Sigmoid colon (tissue), 7 donors: Measurements from ENCODE around the gene CIITA. TPM values are rescaled to one million over a fixed set of nuclear protein-coding genes. Genes with fewer than 3 reads are reported as not detected.
A peak's percentile ranks its signal among the peaks of the same experiment; 100 is the strongest.

ENCODE experiments used
- DNase-seq: peaks from one replicate; pipeline ENCODE4 v3.0.0-alpha.2; 2019
- H3K27ac ChIP-seq, 4 donors: fragments of 200-600 bp; sonication (generic); one replicate each; pipeline ENCODE4 v1.5.1; 2016 to 2019; ENCODE audit warnings: mild to moderate bottlenecking in 1 of 4
- H3K27me3 ChIP-seq, 3 donors: fragments of 200-600 bp; sonication (generic); one replicate each; pipeline ENCODE4 v1.5.1; 2019; ENCODE audit warnings: mild to moderate bottlenecking in 1 of 3
- H3K36me3 ChIP-seq, 4 donors: fragments of 200-600 bp; sonication (generic); one replicate each; pipeline ENCODE4 v1.5.1; 2016 to 2019
- H3K4me1 ChIP-seq, 4 donors: fragments of 200-600 bp; sonication (generic); one replicate each; pipeline ENCODE4 v1.5.1; 2017 to 2019
- H3K4me3 ChIP-seq, 4 donors: fragments of 200-600 bp; sonication (generic); one replicate each; pipeline ENCODE4 v1.5.1; 2017 to 2019; ENCODE audit warnings: mild to moderate bottlenecking in 2 of 4, moderate library complexity in 1 of 4
- H3K9me3 ChIP-seq, 4 donors: fragments of 200-600 bp in 3 of 4; sonication (generic) in 3 of 4; one replicate each; pipeline versions ENCODE4 v1.5.1 to v1.6.1; 2013 to 2019
- CTCF ChIP-seq, 4 experiments: fragments of 450-650 bp in 3 of 4; fragments of 200-600 bp in 1 of 4; IDR thresholded peaks; one replicate each; pipeline ENCODE4 v1.5.1; 2016 to 2019; ENCODE audit warnings: antibody characterized with exemption in 4 of 4, mild to moderate bottlenecking in 3 of 4, moderate library complexity in 2 of 4
- EP300 ChIP-seq, 4 donors: sonication (generic); formaldehyde crosslinking; IDR thresholded peaks; one replicate each; pipeline ENCODE4 v1.6.1; 2017; ENCODE audit warnings: antibody characterized with exemption in 4 of 4
- POLR2A ChIP-seq, 2 donors: fragments of 450-650 bp; IDR thresholded peaks; one replicate each; pipeline ENCODE4 v1.6.1; 2016; ENCODE audit warnings: antibody characterized with exemption in 2 of 2, mild to moderate bottlenecking in 2 of 2, moderate library complexity in 2 of 2
- POLR2AphosphoS5 ChIP-seq, 4 donors: sonication (generic); formaldehyde crosslinking; IDR thresholded peaks; one replicate each; pipeline ENCODE4 v1.6.1; 2017; ENCODE audit warnings: antibody characterized with exemption in 4 of 4
- WGBS, 2 donors: extraction: QIAGEN DNeasy Blood & Tissue Kit; methylation state at CpG; one replicate each; pipeline ENCODE4 v1.1.7; 2013; 5-methylcytosine and 5-hydroxymethylcytosine counted together
- intact Hi-C: fragments of 100-400 bp; cut with DNase I; formaldehyde crosslinking; loops from one replicate; pipeline ENCODE4 v1.15.1; 2023
- polyA plus RNA-seq, 3 donors: library from polyadenylated mRNA; stranded (reverse); fragments of 200-250 nt; gene quantifications; one replicate each; pipeline ENCODE4 v1.2.3, GENCODE V29; 2013
- total RNA-seq, 4 donors: library from RNA; depleted of rRNA; stranded (reverse); fragments of >200 nt; gene quantifications; one replicate each; pipeline ENCODE4 v1.1.0, GENCODE V29; 2016
- donor health status: healthy with polysubstance abuse.
- donor health status: Bipolar disorder and iron deficiency.
- donor health status: healthy.

Gene CIITA
- total and polyA plus RNA-seq, 7 donors = 1.2 to 53.9 (median 9.7) TPM

DNA sequence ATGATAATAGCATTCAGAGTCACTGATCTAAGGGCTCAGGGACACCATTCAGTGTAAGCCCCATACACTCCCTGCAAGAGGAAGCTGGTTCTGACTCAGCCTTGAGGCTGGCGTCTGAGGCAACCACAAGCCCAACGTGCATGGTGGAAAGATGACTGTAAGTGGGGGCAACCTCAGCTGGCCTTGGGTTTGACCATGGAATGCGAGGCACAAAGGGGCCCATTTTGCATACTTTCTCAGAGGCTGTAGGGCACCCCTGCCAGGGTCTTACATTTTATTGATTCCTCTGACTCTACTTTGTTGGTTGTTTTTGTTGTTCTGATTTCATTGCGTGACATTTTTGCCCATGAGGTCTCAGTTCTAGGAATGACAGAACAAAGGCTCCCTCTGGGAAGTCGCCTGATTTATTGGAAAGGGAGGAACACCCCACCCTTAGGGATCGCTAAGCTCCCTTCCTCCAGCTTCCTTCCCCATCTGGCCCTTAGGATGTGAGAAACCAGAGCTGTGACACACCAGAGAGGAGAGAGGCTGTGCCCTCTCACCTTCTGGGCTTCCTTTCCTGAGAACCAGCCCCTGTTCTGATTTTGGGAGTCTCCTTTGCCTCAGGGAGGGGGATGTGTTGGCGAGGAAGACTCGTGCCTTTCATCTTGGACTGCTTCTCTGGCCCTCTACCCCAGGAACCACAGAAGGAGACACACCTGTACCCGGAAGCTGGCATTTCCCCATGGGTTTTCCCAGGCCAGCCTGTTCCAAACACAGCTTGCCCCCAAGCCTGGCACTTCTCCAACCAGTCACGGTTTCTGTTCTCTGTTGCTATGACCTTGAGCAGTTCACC lies 5.6 kb upstream of the CIITA start:
- Histone ChIP-seq H3K36me3 (no peaks in the 10 kb centered on the region), H3K9me3 (no peaks in the 10 kb centered on the region), H3K4me3 (no peak overlapping the region), H3K27ac (peak overlapping the region in 3 of 4 donors; percentile 8 to 65 (median 52)), H3K27me3 (peaks cover 0 to 12% (median 0%) of the 10 kb centered on the region in 3 donors), H3K4me1 (no peaks in the 10 kb centered on the region)
- TF ChIP-seq CTCF (IDR thresholded peaks at IDR 0.05) (no peak), POLR2AphosphoS5 (IDR thresholded peaks at IDR 0.05) (peak in 1 of 4 donors; percentile 24)
- intact Hi-C loops = no loop called here
- 23 to 25% methylated on average over 10 of the region's 10 CpGs for WGBS, 2 donors
- peak; percentile 65 for DNase-seq

DNA sequence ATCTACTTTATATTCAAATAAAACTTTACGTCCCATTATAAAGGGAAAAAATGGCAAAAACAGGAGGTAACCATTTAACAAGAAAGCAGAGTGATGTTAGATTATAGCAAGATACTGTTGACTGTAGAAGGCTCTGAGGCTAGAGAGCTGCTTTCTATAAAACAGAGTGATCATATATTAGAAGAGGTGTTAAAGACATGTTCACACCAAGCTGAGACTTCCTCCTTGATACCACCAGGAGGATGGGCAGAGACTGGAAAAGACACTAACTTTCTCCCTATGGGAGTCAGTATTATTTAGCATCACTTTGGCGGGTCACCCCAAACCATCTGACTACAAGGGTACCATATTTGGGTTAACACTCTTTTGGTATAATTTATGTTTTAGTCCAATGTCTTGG lies 687 bp upstream of the CIITA start:
- TF ChIP-seq POLR2AphosphoS5 (IDR thresholded peaks at IDR 0.05) (no peak), POLR2A (IDR thresholded peaks at IDR 0.05) (no peak), CTCF (IDR thresholded peaks at IDR 0.05) (no peak), EP300 (IDR thresholded peaks at IDR 0.05) (no peak)
- DNase-seq = no peak
- H3K36me3 ChIP-seq = no peaks in the 10 kb centered on the region
- peaks cover 0 to 15% (median 10%) of the 10 kb centered on the region in 4 donors for H3K4me1 ChIP-seq
- intact Hi-C loops = no loop called here
- 75 to 83% methylated on average over 2 of the region's 2 CpGs for WGBS, 2 donors
- H3K27me3 ChIP-seq = peaks cover 3 to 53% (median 7%) of the 10 kb centered on the region in 3 donors
- H3K4me3 ChIP-seq = no peak overlapping the region
- no peaks in the 10 kb centered on the region for H3K9me3 ChIP-seq
- peak overlapping the region in 1 of 4 donors; percentile 3 for H3K27ac ChIP-seq

GRCh38 chr16:10877472-10877946 lies 507 bp downstream of the CIITA start:
- H3K27ac ChIP-seq = peak overlapping the region in 2 of 4 donors; percentile 54 to 55
- WGBS, 2 donors = 43 to 66% methylated on average over 8 of the region's 8 CpGs
- H3K27me3 ChIP-seq = peaks cover 3 to 56% (median 7%) of the 10 kb centered on the region in 3 donors
- H3K36me3 ChIP-seq = no peaks in the 10 kb centered on the region
- intact Hi-C loops = no loop called here
- TF ChIP-seq POLR2A (IDR thresholded peaks at IDR 0.05) = no peak
- TF ChIP-seq CTCF (IDR thresholded peaks at IDR 0.05) = no peak
- no peak for TF ChIP-seq POLR2AphosphoS5 (IDR thresholded peaks at IDR 0.05)
- no peak for TF ChIP-seq EP300 (IDR thresholded peaks at IDR 0.05)
- no peak for DNase-seq
- no peaks in the 10 kb centered on the region for H3K9me3 ChIP-seq
- H3K4me3 ChIP-seq = peak overlapping the region in 1 of 4 donors; percentile 54
- peaks cover 0 to 15% (median 10%) of the 10 kb centered on the region in 4 donors for H3K4me1 ChIP-seq

DNA sequence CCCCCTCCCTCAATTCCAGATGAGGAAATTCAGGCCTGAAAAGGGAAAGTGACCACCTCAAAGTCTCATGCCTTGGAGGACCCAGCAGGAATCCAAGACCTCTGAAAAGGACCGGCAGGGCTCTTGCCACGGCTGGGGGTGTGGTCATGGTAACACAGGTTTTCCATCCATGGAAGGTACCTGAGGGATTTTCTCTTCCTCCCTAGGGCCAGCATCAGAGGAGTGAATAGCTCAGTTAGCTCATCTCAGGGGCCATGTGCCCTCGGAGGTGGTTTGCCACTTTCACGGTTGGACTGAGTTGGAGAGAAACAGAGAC lies 1.3 kb downstream of the CIITA start:
- Histone ChIP-seq H3K27ac (peak overlapping the region in 3 of 4 donors; percentile 11 to 55 (median 54)), H3K4me3 (peak overlapping the region; percentile 39 to 54 (median 52)), H3K4me1 (peaks cover 0 to 15% (median 10%) of the 10 kb centered on the region in 4 donors), H3K9me3 (no peaks in the 10 kb centered on the region), H3K36me3 (no peaks in the 10 kb centered on the region), H3K27me3 (peaks cover 3 to 60% (median 7%) of the 10 kb centered on the region in 3 donors)
- 7 to 15% methylated on average over 4 of the region's 4 CpGs for WGBS, 2 donors
- intact Hi-C loops = no loop called here
- no peak for TF ChIP-seq POLR2AphosphoS5 (IDR thresholded peaks at IDR 0.05)
- TF ChIP-seq CTCF (IDR thresholded peaks at IDR 0.05) = no peak
- no peak for TF ChIP-seq EP300 (IDR thresholded peaks at IDR 0.05)
- no peak for TF ChIP-seq POLR2A (IDR thresholded peaks at IDR 0.05)
- no peak for DNase-seq
